GM15510 (cell line): ENCODE results near the gene PDS5B.

Experiments used
- POLR2A ChIP-seq: IDR thresholded peaks from 3 replicates; pipeline ENCODE4 v1.6.1; 2011; ENCODE audit warnings: borderline replicate concordance; ENCODE audit not compliant: insufficient read length; ENCODE audit errors: extremely low read depth

Gene PDS5B

GRCh38 chr13:32632343-32632909 is 46.2 kb downstream of the PDS5B start:
- no peak for TF ChIP-seq POLR2A

GRCh38 chr13:32636711-32637110 is 50.5 kb downstream of the PDS5B start:
- TF ChIP-seq POLR2A: no peak

- no peak for TF ChIP-seq POLR2A
Observed at GRCh38 chr13:32638739-32639138, 52.5 kb downstream of the PDS5B start.

- no peak for TF ChIP-seq POLR2A
Observed at GRCh38 chr13:32639502-32640105, 53.4 kb downstream of the PDS5B start.

GRCh38 chr13:32642316-32642715 is 56.1 kb downstream of the PDS5B start:
- TF ChIP-seq POLR2A: no peak

- TF ChIP-seq POLR2A: no peak
Observed at GRCh38 chr13:32642858-32643257, 56.6 kb downstream of the PDS5B start.

- no peak for TF ChIP-seq POLR2A
Observed at GRCh38 chr13:32645854-32646253, 59.6 kb downstream of the PDS5B start.

GRCh38 chr13:32647926-32648325 is 61.7 kb downstream of the PDS5B start:
- TF ChIP-seq POLR2A: no peak

GRCh38 chr13:32650705-32651311 is 64.6 kb downstream of the PDS5B start:
- no peak for TF ChIP-seq POLR2A

- no peak for TF ChIP-seq POLR2A
Observed at GRCh38 chr13:32657309-32657708, 71.1 kb downstream of the PDS5B start.

GRCh38 chr13:32659736-32660135 is 73.5 kb downstream of the PDS5B start:
- no peak for TF ChIP-seq POLR2A

- TF ChIP-seq POLR2A: no peak
Observed at GRCh38 chr13:32660227-32660626, 74.0 kb downstream of the PDS5B start.

GRCh38 chr13:32661685-32662084 is 75.4 kb downstream of the PDS5B start:
- no peak for TF ChIP-seq POLR2A

GRCh38 chr13:32663660-32664059 is 77.4 kb downstream of the PDS5B start:
- no peak for TF ChIP-seq POLR2A

- TF ChIP-seq POLR2A: no peak
Observed at GRCh38 chr13:32666990-32667571, 80.8 kb downstream of the PDS5B start.
